Measurements from ENCODE around the gene TRAPPC12.

TRAPPC12 gene

DNA sequence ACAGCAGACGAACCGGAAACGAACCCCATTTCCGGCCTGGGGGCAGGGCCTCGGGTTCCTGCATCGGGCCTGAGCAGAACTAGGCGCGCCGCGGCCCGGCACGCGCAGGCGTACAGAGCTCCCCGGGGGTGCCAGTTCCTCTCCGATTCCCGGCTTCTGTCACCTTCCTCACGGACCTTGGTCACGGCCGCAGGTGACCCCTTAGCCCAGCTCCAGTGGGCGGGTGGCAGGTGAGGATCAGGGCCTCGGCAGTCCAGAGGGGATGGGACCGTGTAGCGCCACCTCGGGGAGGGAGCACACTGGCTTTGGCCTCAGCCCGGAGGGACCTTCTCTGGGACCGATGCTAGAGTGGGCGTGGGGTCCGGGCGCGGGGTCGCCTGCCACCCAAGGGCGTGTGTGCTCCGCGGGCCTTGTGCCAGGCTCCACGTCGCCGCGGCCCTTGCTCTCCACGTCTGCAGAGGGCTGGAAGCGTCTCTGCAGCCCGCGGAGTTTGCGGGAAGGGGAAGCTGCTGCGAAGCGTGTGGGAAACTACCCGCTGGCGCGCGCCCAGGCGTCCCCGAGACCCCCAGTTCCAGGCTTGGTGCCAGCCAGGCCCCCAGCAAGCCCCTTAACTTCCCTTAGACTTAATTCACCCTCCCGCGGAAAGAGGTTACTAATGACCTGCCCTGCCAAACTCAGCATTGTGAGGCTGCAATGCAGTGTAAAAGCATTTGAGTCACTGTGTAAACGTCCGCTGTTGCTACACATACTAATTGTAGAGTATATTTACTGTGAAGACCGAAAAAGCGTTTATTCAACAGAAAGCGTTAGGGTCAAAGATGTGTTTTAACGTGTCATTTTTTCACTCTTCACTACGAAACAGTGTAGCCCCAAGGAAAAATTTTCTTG is at the start of gene TRAPPC12:
Gene TRAPPC12 (plus strand): TSS at position 48 of the 888 bp plus-strand sequence. CDS start 7,930 bp downstream, outside the sequence.
- H3K27me3 ChIP-seq (ENCODE audit: control insufficient read depth, insufficient read depth, low read length) = no peaks in the 10 kb centered on the region
- H3K27ac ChIP-seq (ENCODE audit: low read depth, low read length) = peak within 1 kb of the TSS; percentile 94
- H3K9ac ChIP-seq (ENCODE audit: low read length) = peak within 1 kb of the TSS; percentile 85
- peak within 1 kb of the TSS; percentile 93 for H3K4me3 ChIP-seq (ENCODE audit: low read length)
- no peaks in the 10 kb centered on the region for H3K36me3 ChIP-seq (ENCODE audit: control insufficient read depth, insufficient read depth, low read length)
- peaks cover 12% of the 10 kb centered on the region for H3K4me1 ChIP-seq (ENCODE audit: control insufficient read depth, insufficient read depth, low read length)

DNA sequence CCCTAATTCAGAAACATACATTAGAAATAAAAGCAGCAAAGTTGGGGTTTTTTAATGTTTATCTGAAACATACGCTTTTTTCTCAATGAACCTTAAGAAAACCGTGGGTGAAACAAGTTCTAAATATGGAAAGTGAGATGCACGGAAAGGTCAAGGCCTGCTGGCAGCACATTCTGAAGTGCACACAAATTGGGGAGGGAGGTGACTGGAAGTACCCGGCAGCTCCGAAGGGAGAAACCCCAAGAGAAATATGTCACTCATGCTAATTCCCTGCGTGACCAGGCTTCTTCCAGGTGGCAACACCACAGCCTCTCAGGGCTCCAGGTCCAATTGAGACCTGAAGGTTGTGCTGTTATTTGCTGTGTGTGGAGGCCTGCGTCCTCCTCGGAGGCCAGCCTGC is 47.4 kb upstream of the TRAPPC12 start:
- Histone ChIP-seq H3K4me1 (ENCODE audit: control insufficient read depth, insufficient read depth, low read length) (no peaks in the 10 kb centered on the region), H3K27me3 (ENCODE audit: control insufficient read depth, insufficient read depth, low read length) (no peaks in the 10 kb centered on the region), H3K27ac (ENCODE audit: low read depth, low read length) (no peak overlapping the region), H3K9ac (ENCODE audit: low read length) (no peak overlapping the region), H3K36me3 (ENCODE audit: control insufficient read depth, insufficient read depth, low read length) (peaks cover 11% of the 10 kb centered on the region), H3K4me3 (ENCODE audit: low read length) (no peak overlapping the region)

DNA sequence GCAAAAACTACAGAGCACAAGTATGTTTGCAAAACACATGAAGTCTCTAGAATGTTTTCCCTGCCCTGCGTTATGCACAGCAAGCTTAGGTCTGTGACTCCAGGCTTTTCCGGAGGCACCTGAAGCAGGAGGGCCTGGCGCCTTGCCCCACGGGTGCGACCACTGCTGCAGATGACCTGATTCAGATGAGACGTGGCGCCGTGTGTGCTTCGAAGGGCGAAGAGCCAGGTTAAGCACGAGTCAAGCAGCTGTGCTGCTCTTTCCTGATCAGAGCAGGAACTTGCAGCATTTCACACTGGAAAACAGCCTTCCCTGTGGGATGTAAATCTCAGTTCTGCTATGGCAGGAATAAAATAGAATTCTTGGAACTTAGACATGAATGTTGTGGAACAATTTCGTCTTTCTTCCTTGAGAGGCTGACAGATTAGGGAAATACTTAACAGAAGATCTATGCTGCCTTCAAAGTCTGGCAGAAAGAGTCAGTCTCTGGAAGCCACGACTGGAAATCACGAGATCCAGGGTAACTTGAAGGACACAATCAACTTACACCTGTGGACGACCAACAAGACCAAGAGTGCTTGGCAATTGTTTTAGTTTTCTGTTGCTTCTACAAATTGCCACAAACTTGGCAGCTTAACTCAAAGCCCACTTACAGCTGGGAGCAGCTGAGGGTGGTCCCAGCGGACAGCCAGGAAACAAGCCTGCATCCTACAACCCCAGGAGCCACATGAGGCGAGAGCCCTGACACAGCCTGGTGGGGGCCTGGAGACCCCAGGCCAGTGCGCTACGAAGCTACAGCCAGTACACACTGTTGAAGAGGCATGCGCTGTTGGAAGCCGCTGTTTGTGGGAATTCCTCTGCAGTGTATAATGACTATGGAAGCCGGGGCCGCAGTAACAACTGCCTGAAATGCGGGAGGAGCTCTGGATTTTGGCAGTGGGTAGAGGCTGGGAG is 44.8 kb upstream of the TRAPPC12 start:
- no peak overlapping the region for H3K9ac ChIP-seq (ENCODE audit: low read length)
- no peak overlapping the region for H3K4me3 ChIP-seq (ENCODE audit: low read length)
- no peaks in the 10 kb centered on the region for H3K27me3 ChIP-seq (ENCODE audit: control insufficient read depth, insufficient read depth, low read length)
- H3K27ac ChIP-seq (ENCODE audit: low read depth, low read length) = no peak overlapping the region
- H3K36me3 ChIP-seq (ENCODE audit: control insufficient read depth, insufficient read depth, low read length) = peaks cover 11% of the 10 kb centered on the region
- H3K4me1 ChIP-seq (ENCODE audit: control insufficient read depth, insufficient read depth, low read length) = no peaks in the 10 kb centered on the region

DNA sequence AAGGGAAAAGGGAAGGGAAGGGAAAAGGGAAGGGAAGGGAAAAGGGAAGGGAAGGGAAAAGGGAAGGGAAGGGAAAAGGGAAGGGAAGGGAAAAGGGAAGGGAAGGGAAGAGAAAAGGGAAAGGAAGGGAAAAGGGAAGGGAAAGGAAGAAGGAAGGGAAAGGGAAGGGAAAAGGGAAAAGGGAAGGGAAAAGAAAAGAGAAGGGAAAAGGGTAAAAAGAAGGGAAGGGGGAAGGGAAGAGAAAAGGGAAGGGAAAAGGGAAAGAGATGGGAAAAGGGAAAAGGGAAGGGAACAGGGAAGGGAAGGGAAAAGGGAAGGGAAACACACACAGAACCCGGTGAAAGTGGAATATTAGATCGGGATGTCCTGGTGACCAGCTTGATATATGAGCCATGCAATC is 42.6 kb upstream of the TRAPPC12 start:
- Histone ChIP-seq H3K9ac (ENCODE audit: low read length) (no peak overlapping the region), H3K4me1 (ENCODE audit: control insufficient read depth, insufficient read depth, low read length) (no peaks in the 10 kb centered on the region), H3K27ac (ENCODE audit: low read depth, low read length) (no peak overlapping the region), H3K27me3 (ENCODE audit: control insufficient read depth, insufficient read depth, low read length) (no peaks in the 10 kb centered on the region), H3K36me3 (ENCODE audit: control insufficient read depth, insufficient read depth, low read length) (peaks cover 3% of the 10 kb centered on the region), H3K4me3 (ENCODE audit: low read length) (no peak overlapping the region)

DNA sequence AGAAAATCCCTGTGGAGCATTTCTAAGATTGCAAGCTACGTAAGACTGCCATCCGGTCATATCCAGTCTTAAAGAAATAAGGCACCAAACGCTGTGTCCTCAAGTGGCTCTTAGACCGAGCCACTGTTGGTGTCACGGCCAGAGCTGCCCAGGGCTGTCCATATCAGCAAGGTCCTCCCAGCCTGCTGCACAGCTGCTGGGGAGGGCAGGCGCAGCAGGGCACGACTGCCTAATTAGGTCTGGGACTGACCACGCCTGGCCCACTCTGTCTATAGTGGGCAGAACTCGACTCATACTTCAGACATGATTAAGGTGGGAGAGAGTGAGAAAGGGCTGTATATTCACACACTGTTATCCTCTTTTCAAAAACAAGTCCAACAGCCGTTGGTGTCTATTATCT is 41.2 kb upstream of the TRAPPC12 start:
- Histone ChIP-seq H3K36me3 (ENCODE audit: control insufficient read depth, insufficient read depth, low read length) (peaks cover 3% of the 10 kb centered on the region), H3K27me3 (ENCODE audit: control insufficient read depth, insufficient read depth, low read length) (no peaks in the 10 kb centered on the region), H3K4me3 (ENCODE audit: low read length) (no peak overlapping the region), H3K27ac (ENCODE audit: low read depth, low read length) (no peak overlapping the region), H3K9ac (ENCODE audit: low read length) (no peak overlapping the region), H3K4me1 (ENCODE audit: control insufficient read depth, insufficient read depth, low read length) (no peaks in the 10 kb centered on the region)

DNA sequence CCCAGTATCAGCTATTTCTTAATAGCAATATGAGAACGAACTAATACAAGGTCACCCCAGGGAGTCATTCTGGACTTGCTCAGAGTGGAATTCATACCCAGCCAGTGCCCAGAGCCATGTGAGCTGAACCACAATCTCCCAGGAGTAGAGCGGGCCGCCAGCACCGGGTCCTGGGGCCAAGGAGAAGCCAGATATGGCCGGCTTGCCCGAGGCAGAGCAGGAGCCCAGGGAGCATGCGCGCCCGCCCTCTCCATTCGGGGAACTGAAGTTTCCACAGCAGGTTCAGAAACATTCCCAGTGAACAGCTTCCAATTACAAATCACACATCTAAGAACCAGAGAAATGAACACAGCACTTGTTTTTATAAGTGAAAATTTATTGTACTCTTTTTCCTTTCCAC is 39.4 kb upstream of the TRAPPC12 start:
- no peak overlapping the region for H3K9ac ChIP-seq (ENCODE audit: low read length)
- peaks cover 3% of the 10 kb centered on the region for H3K36me3 ChIP-seq (ENCODE audit: control insufficient read depth, insufficient read depth, low read length)
- H3K4me3 ChIP-seq (ENCODE audit: low read length) = no peak overlapping the region
- H3K27ac ChIP-seq (ENCODE audit: low read depth, low read length) = no peak overlapping the region
- H3K27me3 ChIP-seq (ENCODE audit: control insufficient read depth, insufficient read depth, low read length) = no peaks in the 10 kb centered on the region
- H3K4me1 ChIP-seq (ENCODE audit: control insufficient read depth, insufficient read depth, low read length) = no peaks in the 10 kb centered on the region

DNA sequence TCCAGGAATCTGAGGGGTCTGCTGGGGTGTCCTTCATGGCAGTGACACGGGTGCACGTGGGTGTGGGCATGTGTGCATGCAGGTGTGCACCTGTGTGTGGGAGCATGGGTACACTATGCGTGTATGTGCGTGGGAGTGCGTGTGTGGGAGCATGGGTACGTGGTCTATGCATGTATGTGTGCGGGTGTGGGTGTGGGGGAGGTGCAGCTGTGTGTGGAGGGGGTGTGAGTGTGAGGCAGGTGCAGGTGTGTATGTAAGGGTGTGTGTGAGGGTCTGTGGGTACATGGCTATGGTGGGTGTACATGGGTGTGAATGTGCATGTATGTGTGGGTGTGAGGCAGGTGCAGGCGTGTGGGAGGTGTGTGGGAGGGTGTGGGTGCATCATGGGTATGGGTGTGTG is 38.2 kb upstream of the TRAPPC12 start:
- Histone ChIP-seq H3K4me1 (ENCODE audit: control insufficient read depth, insufficient read depth, low read length) (no peaks in the 10 kb centered on the region), H3K4me3 (ENCODE audit: low read length) (no peak overlapping the region), H3K36me3 (ENCODE audit: control insufficient read depth, insufficient read depth, low read length) (no peaks in the 10 kb centered on the region), H3K27me3 (ENCODE audit: control insufficient read depth, insufficient read depth, low read length) (no peaks in the 10 kb centered on the region), H3K27ac (ENCODE audit: low read depth, low read length) (no peak overlapping the region), H3K9ac (ENCODE audit: low read length) (no peak overlapping the region)

DNA sequence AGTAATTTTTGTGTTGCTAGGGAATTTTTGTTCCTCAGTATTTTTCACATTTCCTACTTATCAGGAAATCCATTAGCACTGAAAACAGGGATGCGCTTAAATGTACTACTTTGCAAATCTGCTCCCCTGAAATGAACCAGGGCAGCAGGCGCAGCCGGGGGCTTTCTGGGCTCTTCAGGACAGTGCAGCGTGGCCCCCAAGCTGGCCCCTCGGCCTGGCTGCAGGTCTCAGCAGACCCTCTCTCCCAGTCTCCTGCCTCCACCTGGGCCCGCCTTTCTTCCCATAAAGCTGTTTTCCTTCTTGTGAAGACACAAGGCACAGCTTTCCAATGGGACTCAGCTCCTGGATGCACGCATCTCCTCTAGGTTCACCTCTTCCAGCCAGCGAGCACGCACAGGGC is 37.2 kb upstream of the TRAPPC12 start:
- Histone ChIP-seq H3K9ac (ENCODE audit: low read length) (no peak overlapping the region), H3K4me3 (ENCODE audit: low read length) (no peak overlapping the region), H3K27me3 (ENCODE audit: control insufficient read depth, insufficient read depth, low read length) (no peaks in the 10 kb centered on the region), H3K36me3 (ENCODE audit: control insufficient read depth, insufficient read depth, low read length) (no peaks in the 10 kb centered on the region), H3K4me1 (ENCODE audit: control insufficient read depth, insufficient read depth, low read length) (no peaks in the 10 kb centered on the region), H3K27ac (ENCODE audit: low read depth, low read length) (no peak overlapping the region)

DNA sequence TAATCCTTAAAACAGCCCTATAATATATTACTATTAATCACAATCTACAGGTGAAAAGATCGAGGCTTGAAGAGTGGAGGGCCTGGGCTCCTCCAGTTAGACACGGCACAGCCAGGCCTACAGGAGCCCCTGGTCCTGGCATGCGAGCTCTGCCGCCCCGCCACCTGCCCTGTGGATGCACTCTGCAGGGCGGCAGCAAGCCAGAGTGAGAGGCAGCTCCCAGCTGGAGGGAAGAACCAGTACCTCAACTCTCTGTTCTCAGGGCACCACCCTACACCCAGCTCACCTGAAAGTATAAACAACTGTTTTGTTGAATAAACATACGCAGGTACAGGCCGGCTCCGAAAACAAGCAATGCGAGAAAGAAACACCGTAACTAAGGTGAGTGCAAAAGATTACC is 36.5 kb upstream of the TRAPPC12 start:
- no peak overlapping the region for H3K4me3 ChIP-seq (ENCODE audit: low read length)
- H3K4me1 ChIP-seq (ENCODE audit: control insufficient read depth, insufficient read depth, low read length) = no peaks in the 10 kb centered on the region
- no peaks in the 10 kb centered on the region for H3K36me3 ChIP-seq (ENCODE audit: control insufficient read depth, insufficient read depth, low read length)
- H3K9ac ChIP-seq (ENCODE audit: low read length) = no peak overlapping the region
- H3K27ac ChIP-seq (ENCODE audit: low read depth, low read length) = no peak overlapping the region
- no peaks in the 10 kb centered on the region for H3K27me3 ChIP-seq (ENCODE audit: control insufficient read depth, insufficient read depth, low read length)

DNA sequence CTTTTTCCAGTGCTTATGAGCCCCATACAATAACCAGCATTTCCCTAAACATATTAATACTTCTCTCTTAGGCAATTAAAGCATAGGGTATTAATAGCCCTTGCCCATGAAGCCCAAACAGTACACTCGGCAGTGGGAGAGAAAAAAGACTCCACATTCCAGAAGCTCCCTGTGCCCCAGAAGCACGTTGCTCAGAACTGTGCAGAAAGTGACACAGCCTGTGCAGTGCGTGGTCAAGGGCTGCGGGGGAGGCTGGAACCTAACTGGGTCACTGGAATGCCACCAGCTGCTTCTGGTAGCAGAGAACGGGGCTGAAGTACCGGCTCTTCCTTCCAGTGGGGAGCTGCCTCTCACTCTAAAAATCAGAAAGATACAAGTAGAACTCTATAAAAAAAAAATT is 34.6 kb upstream of the TRAPPC12 start:
- no peaks in the 10 kb centered on the region for H3K27me3 ChIP-seq (ENCODE audit: control insufficient read depth, insufficient read depth, low read length)
- no peaks in the 10 kb centered on the region for H3K36me3 ChIP-seq (ENCODE audit: control insufficient read depth, insufficient read depth, low read length)
- no peak overlapping the region for H3K27ac ChIP-seq (ENCODE audit: low read depth, low read length)
- no peak overlapping the region for H3K4me3 ChIP-seq (ENCODE audit: low read length)
- no peaks in the 10 kb centered on the region for H3K4me1 ChIP-seq (ENCODE audit: control insufficient read depth, insufficient read depth, low read length)
- H3K9ac ChIP-seq (ENCODE audit: low read length) = no peak overlapping the region

DNA sequence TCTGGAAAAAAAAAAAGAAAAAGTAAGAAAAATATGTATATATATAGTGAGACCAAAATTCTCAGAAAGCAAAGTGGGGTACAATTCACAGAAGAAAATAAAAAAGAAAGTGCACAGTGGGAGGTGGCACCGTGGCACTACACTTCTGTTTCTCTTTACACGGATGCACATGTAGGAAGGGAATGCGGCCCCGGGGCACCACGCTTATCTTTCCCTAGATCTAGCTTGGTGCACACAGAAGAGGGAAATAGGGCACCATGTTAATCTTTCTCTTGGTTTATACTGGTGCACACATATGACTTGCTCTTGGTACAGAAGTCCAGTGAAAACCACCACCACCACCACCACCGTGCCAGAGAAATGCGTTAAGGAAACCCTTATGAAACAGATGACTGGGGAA is 33.9 kb upstream of the TRAPPC12 start:
- Histone ChIP-seq H3K9ac (ENCODE audit: low read length) (no peak overlapping the region), H3K4me3 (ENCODE audit: low read length) (no peak overlapping the region), H3K27me3 (ENCODE audit: control insufficient read depth, insufficient read depth, low read length) (no peaks in the 10 kb centered on the region), H3K36me3 (ENCODE audit: control insufficient read depth, insufficient read depth, low read length) (no peaks in the 10 kb centered on the region), H3K4me1 (ENCODE audit: control insufficient read depth, insufficient read depth, low read length) (no peaks in the 10 kb centered on the region), H3K27ac (ENCODE audit: low read depth, low read length) (no peak overlapping the region)

DNA sequence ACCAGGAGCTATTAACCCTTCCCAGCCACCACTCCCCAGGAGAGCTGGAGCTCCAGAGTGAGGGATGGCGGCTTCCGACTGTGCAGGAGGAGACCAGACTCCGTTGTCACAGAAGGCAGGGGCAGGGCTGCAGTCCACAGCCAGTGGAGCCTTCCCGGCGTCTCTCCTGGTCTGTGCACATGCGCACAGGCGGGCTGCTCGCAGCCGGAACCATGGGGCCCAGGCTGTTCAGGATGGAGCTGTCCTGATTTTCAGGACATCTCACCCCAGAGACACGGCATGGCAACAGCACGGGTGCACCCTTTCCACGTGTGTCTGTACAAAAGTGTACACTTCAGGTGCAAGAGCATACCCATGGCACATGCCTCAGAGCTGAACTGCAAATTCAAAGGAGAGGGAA is 30.7 kb upstream of the TRAPPC12 start:
- Histone ChIP-seq H3K9ac (ENCODE audit: low read length) (no peak overlapping the region), H3K4me1 (ENCODE audit: control insufficient read depth, insufficient read depth, low read length) (no peaks in the 10 kb centered on the region), H3K4me3 (ENCODE audit: low read length) (no peak overlapping the region), H3K27ac (ENCODE audit: low read depth, low read length) (no peak overlapping the region), H3K36me3 (ENCODE audit: control insufficient read depth, insufficient read depth, low read length) (peaks cover 5% of the 10 kb centered on the region), H3K27me3 (ENCODE audit: control insufficient read depth, insufficient read depth, low read length) (no peaks in the 10 kb centered on the region)
